HG02763 (cell line): Measurements from ENCODE around the gene LHB.
"Not testable (repeated sequence)": the region's sequence is repeated elsewhere in the genome, so short reads cannot be mapped to it uniquely, and the experiment has no call there.

Source experiments
- ATAC-seq: cut with Tn5 transposase; IDR thresholded peaks from one replicate; pipeline ENCODE4 v1.9.1; 2021; ENCODE audit warnings: mild to moderate bottlenecking, moderate library complexity; ENCODE audit not compliant: unreplicated experiment

LHB gene

GRCh38 chr19:49038557-49039276 is 21.8 kb upstream of the LHB start:
- ATAC-seq, result not testable (repeated sequence)

DNA sequence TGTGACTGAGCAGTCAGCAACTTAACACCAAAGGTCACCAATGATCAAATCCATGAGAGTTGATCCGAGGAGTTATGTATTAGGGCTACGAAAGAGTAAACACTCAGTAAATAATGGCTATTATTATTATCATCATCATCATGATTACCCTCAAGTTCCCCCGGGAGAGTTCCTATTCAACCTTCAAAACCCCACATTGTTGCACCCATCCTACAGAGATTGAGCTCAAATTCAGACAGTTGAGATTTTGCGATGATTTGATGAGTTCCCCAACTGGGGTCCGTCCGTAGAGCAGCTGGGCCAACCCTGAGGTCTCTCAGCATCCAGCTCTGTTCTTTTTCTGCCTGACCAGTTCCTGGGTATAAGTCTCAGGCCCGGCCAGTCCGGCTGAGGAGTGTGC is 21.2 kb upstream of the LHB start:
- ATAC-seq, result not testable (repeated sequence)

GRCh38 chr19:49036815-49037214 is 19.9 kb upstream of the LHB start, which contains the start of gene CGB1:
Gene CGB1, minus strand, starts transcription at chr19:49036895. Its CDS starts 184 bp downstream, at chr19:49036711.
- ATAC-seq, result not testable (repeated sequence)

DNA sequence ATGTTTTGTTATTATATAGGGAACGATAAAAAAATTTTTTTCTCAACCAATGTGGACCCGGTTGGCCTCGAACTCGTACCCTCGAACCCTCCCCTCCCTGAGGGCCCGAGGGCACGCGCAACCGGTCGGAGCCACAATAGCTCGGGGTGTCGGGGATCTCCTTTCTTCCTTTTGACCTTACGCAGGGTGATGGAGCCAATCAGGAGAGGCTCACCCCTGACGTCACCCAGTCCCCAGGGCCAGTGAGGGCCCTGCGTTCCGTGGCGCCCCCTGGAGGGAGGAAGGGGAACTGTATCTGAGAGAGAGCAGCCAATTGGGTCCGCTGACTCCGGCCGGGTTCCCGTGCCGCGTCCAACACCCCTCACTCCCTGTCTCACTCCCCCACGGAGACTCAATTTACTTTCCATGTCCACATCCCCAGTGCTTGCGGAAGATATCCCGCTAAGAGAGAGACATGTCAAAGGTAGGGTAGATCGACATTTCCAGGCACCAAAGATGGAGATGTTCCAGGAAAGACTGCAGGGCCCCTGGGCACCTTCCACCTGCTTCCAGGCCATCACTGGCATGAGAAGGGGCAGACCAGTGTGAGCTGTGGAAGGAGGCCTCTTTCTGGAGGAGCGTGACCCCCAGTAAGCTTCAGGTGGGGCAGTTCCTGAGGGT is 14.9 kb upstream of the LHB start, which contains the start of gene CGB2:
Gene CGB2 (plus strand): TSS at position 249 of the 660 bp plus-strand sequence. CDS start 206 bp downstream, at position 455.
- not testable (repeated sequence) for ATAC-seq

DNA sequence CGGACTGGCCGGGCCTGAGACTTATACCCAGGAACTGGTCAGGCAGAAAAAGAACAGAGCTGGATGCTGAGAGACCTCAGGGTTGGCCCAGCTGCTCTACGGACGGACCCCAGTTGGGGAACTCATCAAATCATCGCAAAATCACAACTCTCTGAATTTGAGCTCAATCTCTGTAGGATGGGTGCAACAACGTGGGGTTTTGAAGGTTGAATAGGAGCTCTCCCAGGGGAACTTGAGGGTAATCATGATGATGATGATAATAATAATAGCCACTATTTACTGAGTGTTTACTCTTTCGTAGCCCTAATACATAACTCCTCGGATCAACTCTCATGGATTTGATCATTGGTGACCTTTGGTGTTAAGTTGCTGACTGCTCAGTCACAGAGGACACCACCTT is 13.4 kb upstream of the LHB start:
- ATAC-seq, result not testable (repeated sequence)

DNA sequence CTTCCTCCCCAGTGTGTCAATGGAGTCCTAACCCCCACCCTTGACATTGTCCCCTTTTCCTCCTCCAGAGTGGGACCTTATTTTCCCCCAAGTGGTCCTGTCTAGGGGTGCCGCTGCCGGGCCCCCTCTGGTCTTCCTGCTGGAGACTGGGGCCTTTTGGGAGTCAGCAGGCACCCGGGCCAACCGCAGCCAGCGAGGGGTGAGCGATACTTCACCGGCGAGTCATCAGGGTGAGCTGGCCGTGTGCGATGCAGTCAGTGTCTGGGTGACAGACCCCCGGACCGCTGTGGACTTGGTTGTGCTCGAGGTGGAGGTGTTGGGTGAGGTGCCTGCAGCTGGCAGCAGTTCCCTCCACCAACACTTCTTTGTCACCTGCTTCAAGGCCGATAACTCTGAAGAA is 12.9 kb upstream of the LHB start:
- not testable (repeated sequence) for ATAC-seq

- ATAC-seq, result not testable (repeated sequence)
Measured at GRCh38 chr19:49028686-49029085, 11.8 kb upstream of the LHB start.

- not testable (repeated sequence) for ATAC-seq
Measured at GRCh38 chr19:49025599-49025998, 8.7 kb upstream of the LHB start.

DNA sequence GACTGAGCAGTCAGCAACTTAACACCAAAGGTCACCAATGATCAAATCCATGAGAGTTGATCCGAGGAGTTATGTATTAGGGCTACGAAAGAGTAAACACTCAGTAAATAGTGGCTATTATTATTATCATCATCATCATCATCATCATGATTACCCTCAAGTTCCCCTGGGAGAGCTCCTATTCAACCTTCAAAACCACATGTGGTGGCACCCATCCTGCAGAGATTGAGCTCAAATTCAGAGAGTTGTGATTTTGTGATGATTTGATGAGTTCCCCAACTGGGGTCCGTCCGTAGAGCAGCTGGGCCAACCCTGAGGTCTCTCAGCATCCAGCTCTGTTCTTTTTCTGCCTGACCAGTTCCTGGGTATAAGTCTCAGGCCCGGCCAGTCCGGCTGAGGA is 8.2 kb upstream of the LHB start:
- ATAC-seq, result not testable (repeated sequence)

GRCh38 chr19:49024233-49024632 is 7.3 kb upstream of the LHB start, which contains the start of gene CGB3:
Gene CGB3, minus strand, starts transcription at chr19:49024333. Its CDS starts 362 bp downstream, at chr19:49023971.
- ATAC-seq, result not testable (repeated sequence)

GRCh38 chr19:49022116-49022515 is 5.2 kb upstream of the LHB start:
- ATAC-seq, result no peak

- no peak for ATAC-seq
Measured at GRCh38 chr19:49020931-49021895, 4.3 kb upstream of the LHB start.

GRCh38 chr19:49020342-49020741 is 3.5 kb upstream of the LHB start:
- ATAC-seq, result no peak

GRCh38 chr19:49019242-49019932 is 2.5 kb upstream of the LHB start:
- ATAC-seq, result no peak

- ATAC-seq, result not testable (repeated sequence)
Measured at GRCh38 chr19:49018388-49019241, 1.7 kb upstream of the LHB start.

DNA sequence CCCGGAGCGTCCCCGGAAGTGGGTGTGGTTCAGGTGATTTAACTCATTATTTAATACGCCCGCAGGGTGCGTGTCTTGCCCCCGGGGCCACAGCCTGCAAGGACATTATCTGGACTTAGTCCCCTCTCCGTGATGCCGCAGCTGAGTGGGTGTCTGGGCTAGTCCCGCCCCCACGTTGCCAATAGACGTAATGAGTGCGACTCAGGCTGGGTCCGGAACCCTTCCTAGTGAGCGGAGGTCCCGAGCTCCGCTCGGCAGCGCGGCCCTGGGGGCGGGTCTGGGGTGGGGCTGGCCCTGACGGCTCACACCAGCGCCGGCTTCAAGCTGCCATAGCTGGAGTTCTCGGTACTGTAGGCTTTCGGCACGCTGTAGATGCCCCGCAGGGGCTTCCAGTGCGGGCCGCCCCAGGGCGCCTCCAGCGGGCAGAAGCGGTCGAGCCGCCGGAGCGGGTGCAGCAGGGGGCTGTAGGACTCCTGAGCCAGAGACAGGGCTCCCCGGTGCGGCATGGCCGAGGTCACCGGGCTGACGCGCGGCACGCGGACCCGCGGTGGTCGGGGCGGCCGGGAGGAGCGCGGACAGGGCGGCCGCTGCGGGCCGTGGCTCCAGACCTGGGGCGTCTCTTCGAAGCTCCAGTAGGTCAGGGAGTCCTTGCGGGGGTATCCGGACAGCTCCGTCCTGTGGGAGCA is 918 bp upstream of the LHB start:
- ATAC-seq, result no peak

DNA sequence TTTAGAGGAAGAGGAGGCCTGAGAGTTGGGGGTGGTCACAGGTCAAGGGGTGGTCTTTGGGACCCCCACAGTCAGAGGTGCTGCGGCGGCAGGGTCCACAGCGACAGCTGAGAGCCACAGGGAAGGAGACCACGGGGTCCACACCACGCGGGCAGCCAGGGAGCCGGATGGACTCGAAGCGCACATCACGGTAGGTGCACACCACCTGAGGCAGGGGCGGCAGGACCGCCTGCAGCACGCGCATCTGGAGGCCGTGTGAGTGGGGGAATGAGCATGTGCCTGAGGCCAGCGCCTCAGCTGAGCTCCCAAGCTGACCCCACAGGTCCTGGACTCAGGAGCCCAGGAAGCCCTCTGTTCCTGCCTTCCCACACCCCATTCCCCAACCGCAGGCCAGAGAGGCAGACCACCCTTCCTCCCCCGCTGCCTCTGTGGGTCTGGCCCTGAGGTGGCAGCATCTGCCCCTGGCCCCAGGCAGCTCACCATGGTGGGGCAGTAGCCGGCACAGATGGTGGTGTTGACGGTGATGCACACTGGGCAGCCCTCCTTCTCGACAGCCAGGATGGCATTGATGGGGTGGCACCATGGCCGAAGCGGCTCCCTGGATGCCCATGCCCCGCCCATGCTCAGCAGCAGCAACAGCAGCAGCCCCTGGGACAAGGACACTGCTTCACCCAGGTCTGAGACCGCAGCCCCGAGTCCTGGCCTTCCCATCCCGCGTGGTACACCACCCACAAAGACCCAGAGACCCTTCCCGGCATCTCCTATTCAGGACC is 638 bp downstream of the LHB start:
- ATAC-seq, result no peak

- no peak for ATAC-seq
Measured at GRCh38 chr19:49014870-49015255, 2.0 kb downstream of the LHB start.
